Neural crest cell (in vitro differentiated cells): ENCODE results near the gene FAHD1. TPM values are rescaled to one million over a fixed set of nuclear protein-coding genes. Genes with fewer than 3 reads are reported as not detected.

Experiments used
- DNase-seq: peaks from one replicate; pipeline ENCODE4 v3.0.0; 2021; ENCODE audit warnings: low read depth, mixed read lengths, low spot score
- H3K27ac Mint-ChIP-seq: one replicate; pipeline ENCODE4 v1.8.0; 2021; ENCODE audit warnings: mild to moderate bottlenecking, mixed read lengths; ENCODE audit not compliant: unreplicated experiment
- H3K27me3 Mint-ChIP-seq: 2 replicates; pipeline ENCODE4 v1.8.0; 2021; ENCODE audit warnings: low read depth, mild to moderate bottlenecking, mixed read lengths
- H3K36me3 Mint-ChIP-seq: 2 replicates; pipeline ENCODE4 v1.8.0; 2021; ENCODE audit warnings: low read depth, mild to moderate bottlenecking, mixed read lengths
- H3K4me1 Mint-ChIP-seq: 2 replicates; pipeline ENCODE4 v1.8.0; 2021; ENCODE audit warnings: mixed read lengths
- H3K4me3 Mint-ChIP-seq: one replicate; pipeline ENCODE4 v1.8.0; 2021; ENCODE audit warnings: mild to moderate bottlenecking, mixed read lengths
- H3K9me3 Mint-ChIP-seq: 2 replicates; pipeline ENCODE4 v1.8.0; 2021; ENCODE audit warnings: mixed read lengths
- total RNA-seq: library from RNA; stranded (reverse); gene quantifications from 2 replicates; pipeline ENCODE4 v1.2.1, GENCODE V29; 2021
- TF ChIP-seq, protein P1 (sequence below): fragments of 200-600 bp; sonication (generic); conservative IDR thresholded peaks from 2 replicates; pipeline ENCODE4 v1.5.0; 2021; ENCODE audit warnings: antibody characterized with exemption, mild to moderate bottlenecking

FAHD1 gene
- total RNA-seq, 1 donor from 2014 or later = 27.2 TPM

GRCh38 chr16:1809281-1809801 lies 17.7 kb upstream of the FAHD1 start:
- H3K9me3 Mint-ChIP-seq = no peaks in the 10 kb centered on the region
- H3K4me3 Mint-ChIP-seq = no peak overlapping the region
- H3K27me3 Mint-ChIP-seq = no peaks in the 10 kb centered on the region
- no peak overlapping the region for H3K27ac Mint-ChIP-seq
- TF ChIP-seq, protein P1, sequence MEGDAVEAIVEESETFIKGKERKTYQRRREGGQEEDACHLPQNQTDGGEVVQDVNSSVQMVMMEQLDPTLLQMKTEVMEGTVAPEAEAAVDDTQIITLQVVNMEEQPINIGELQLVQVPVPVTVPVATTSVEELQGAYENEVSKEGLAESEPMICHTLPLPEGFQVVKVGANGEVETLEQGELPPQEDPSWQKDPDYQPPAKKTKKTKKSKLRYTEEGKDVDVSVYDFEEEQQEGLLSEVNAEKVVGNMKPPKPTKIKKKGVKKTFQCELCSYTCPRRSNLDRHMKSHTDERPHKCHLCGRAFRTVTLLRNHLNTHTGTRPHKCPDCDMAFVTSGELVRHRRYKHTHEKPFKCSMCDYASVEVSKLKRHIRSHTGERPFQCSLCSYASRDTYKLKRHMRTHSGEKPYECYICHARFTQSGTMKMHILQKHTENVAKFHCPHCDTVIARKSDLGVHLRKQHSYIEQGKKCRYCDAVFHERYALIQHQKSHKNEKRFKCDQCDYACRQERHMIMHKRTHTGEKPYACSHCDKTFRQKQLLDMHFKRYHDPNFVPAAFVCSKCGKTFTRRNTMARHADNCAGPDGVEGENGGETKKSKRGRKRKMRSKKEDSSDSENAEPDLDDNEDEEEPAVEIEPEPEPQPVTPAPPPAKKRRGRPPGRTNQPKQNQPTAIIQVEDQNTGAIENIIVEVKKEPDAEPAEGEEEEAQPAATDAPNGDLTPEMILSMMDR = no peak
- peaks cover 11% of the 10 kb centered on the region for H3K36me3 Mint-ChIP-seq
- no peaks in the 10 kb centered on the region for H3K4me1 Mint-ChIP-seq
- DNase-seq = no peak

- H3K9me3 Mint-ChIP-seq = no peaks in the 10 kb centered on the region
- H3K27me3 Mint-ChIP-seq = no peaks in the 10 kb centered on the region
- no peak for DNase-seq
- no peak overlapping the region for H3K27ac Mint-ChIP-seq
- TF ChIP-seq, protein P1 = no peak
- H3K4me1 Mint-ChIP-seq = no peaks in the 10 kb centered on the region
- no peak overlapping the region for H3K4me3 Mint-ChIP-seq
- H3K36me3 Mint-ChIP-seq = peaks cover 11% of the 10 kb centered on the region
Measured at GRCh38 chr16:1810106-1810505, 16.9 kb upstream of the FAHD1 start.

- peaks cover 9% of the 10 kb centered on the region for H3K36me3 Mint-ChIP-seq
- no peak for DNase-seq
- TF ChIP-seq, protein P1 = no peak
- H3K27ac Mint-ChIP-seq = no peak overlapping the region
- H3K9me3 Mint-ChIP-seq = no peaks in the 10 kb centered on the region
- no peaks in the 10 kb centered on the region for H3K27me3 Mint-ChIP-seq
- H3K4me1 Mint-ChIP-seq = no peaks in the 10 kb centered on the region
- H3K4me3 Mint-ChIP-seq = no peak overlapping the region
Measured at GRCh38 chr16:1810536-1810935, 16.5 kb upstream of the FAHD1 start.

DNA sequence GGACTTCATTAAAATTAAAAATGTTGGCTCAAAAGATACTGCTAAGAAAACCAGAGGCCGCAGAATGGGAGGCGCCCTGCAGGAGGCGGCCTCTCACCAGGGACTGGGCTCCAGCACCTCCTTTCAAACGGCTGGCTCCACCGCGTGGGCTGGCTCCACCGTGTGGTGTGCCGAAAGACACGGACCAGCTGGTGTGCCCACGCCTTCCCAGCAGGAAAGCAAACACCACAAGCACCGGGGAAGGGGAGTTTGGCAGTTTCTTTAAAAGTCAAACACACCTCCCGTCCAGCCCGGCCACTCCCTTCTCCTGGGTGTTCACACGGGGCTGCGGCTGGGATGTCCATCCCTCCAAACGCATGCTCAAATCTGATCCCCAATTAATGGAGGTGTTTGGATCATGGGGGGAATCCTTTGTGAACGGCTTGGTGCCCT lies 14.3 kb upstream of the FAHD1 start:
- Mint-ChIP-seq H3K36me3 (peaks cover under 1% of the 10 kb centered on the region), H3K27me3 (no peaks in the 10 kb centered on the region), H3K4me1 (no peaks in the 10 kb centered on the region), H3K4me3 (no peak overlapping the region), H3K9me3 (no peaks in the 10 kb centered on the region), H3K27ac (no peak overlapping the region)
- TF ChIP-seq, protein P1 = peak; percentile 51
- peak; percentile 32 for DNase-seq

DNA sequence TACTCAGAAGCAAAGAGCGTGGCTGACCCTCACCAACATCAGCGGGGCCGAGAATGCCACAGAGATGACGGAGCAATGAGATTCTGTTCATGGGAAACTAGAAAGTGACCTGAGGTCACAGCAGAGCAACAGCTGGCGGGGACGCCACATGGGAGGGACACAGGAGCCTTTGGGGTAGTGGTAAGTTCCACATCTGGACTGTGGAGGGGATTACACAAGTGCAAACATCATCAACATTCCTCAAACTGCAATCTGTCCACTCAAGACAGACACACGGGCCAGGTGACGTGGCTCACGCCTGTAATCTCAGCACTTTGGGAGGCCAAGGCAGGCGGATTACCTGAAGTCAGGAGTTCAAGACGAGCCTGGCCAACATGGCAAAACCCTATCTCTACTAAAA lies 11.5 kb upstream of the FAHD1 start:
- Mint-ChIP-seq H3K4me1 (no peaks in the 10 kb centered on the region), H3K27ac (no peak overlapping the region), H3K36me3 (no peaks in the 10 kb centered on the region), H3K27me3 (no peaks in the 10 kb centered on the region), H3K9me3 (no peaks in the 10 kb centered on the region), H3K4me3 (no peak overlapping the region)
- TF ChIP-seq, protein P1 = no peak
- DNase-seq = no peak
